GM12874 (cell line): ENCODE data around the gene TTBK2.

Experiments used
- TF ChIP-seq, protein P1 (sequence below): IDR thresholded peaks from 2 replicates; pipeline ENCODE4 v1.5.1; 2011; ENCODE audit warnings: low read depth, mild to moderate bottlenecking, control low read depth, low read length, moderate library complexity; ENCODE audit not compliant: insufficient read depth

Gene TTBK2

DNA sequence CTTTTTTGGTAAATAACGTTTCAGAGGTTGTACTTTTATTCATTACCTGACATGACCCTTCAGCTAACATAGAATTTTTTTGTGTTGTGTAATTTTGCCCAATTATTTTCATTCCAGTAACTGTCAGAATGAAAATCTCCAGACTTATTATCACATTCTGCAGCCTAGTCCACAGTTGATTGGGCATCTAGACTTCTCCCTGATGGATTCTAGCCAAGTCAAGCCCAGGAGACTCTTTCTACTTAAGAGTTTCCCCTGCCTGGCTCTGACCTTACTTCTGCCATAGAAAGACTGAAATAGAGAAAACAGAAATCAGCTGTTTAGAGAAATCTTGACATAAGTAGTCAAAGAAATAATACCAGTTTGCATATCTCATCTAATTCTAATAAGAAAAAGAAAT, 100.8 kb downstream of the TTBK2 start:
- TF ChIP-seq, protein P1, sequence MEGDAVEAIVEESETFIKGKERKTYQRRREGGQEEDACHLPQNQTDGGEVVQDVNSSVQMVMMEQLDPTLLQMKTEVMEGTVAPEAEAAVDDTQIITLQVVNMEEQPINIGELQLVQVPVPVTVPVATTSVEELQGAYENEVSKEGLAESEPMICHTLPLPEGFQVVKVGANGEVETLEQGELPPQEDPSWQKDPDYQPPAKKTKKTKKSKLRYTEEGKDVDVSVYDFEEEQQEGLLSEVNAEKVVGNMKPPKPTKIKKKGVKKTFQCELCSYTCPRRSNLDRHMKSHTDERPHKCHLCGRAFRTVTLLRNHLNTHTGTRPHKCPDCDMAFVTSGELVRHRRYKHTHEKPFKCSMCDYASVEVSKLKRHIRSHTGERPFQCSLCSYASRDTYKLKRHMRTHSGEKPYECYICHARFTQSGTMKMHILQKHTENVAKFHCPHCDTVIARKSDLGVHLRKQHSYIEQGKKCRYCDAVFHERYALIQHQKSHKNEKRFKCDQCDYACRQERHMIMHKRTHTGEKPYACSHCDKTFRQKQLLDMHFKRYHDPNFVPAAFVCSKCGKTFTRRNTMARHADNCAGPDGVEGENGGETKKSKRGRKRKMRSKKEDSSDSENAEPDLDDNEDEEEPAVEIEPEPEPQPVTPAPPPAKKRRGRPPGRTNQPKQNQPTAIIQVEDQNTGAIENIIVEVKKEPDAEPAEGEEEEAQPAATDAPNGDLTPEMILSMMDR: no peak

DNA sequence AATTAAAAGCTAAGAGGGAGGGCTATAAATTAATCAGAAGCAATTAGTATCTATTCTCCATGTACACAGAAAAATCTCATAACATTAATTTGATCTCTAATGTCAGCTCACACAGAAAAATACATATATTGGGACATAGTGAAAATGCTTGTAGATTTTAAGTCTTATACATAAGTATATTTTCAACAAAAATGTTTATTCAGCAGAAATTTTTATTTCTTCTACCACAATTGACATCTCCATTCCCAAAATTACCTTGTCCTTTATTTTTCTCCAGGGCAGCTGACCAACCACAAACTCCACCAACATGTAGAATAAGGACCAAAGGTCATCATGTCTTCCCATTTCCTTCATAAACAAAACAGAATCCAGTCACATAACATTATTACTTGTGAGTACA, 109.1 kb downstream of the TTBK2 start:
- TF ChIP-seq, protein P1: no peak

DNA sequence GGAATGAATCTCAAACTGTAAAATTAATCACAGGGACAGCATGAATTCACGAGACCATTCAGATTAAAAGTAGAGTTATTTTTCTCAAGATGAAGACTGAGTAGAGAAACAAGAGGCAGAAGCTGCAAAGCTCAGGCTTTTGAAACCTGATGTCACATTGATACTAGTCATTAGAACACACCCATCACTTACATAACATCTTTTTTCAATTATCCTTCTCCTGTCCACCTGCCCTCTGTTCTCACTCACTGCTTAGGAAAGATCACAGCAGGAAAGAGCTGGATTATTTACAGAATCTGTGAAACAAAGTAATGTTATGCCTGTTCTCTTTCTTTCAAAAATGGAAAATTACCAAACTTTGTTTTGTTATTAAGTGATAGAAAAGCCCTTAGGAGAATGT, 111.7 kb downstream of the TTBK2 start:
- TF ChIP-seq, protein P1: no peak

DNA sequence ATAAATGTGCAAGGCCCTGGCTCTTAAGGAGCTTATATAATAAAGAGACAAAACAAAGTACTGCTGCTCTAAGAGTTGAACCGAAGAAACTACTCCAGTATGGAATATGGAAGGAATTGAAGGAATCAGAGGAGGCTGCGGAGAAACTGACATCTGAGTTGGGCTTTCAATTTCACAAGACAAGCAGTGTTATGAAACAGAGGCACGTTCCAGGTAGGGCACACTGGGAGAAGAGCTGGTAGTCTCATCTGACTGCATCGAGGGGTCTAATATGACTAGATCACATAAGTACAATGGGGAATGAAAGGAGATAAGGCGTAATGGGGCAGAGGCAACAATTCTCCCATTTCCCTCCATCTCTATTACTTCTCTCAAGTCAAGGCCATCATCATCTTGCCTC, 115.3 kb downstream of the TTBK2 start:
- TF ChIP-seq, protein P1: no peak

DNA sequence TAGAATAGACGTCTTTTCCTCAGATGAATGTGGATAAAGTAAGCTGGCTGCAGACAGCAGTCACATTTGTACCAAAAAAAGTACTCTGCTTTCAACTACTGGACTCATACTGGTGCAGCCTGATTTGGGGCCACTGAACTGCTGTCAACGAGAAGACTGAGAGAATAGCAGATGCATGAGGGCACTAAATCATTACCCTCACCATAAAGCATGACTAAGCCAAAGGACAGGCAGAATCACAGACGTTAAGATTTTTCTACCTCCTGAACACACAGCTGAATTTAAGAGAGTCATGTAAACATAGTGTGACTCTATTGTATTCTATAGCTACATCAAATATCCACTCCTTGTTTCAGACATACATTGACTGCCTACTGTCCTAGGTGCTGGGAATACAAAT, 115.8 kb downstream of the TTBK2 start:
- TF ChIP-seq, protein P1: no peak

DNA sequence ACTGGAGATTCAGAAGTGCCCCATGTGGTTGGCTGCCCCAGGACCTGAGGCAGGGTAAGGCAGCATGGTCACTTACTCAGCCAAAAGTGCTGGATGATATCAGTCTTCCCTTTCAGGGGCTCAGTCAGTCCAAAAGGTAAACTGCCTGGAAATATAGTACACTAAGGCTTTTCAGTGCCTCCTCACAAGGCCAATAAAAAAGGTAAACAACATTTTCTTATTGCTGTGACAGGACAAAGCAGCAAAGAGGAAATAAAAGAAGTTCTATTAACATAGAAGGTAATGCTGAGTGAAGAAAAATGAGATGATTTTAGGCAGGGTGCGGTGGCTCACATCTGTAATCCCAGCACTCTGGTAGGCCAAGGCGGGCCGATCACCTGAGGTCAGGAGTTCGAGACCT, 117.1 kb downstream of the TTBK2 start:
- TF ChIP-seq, protein P1: no peak

DNA sequence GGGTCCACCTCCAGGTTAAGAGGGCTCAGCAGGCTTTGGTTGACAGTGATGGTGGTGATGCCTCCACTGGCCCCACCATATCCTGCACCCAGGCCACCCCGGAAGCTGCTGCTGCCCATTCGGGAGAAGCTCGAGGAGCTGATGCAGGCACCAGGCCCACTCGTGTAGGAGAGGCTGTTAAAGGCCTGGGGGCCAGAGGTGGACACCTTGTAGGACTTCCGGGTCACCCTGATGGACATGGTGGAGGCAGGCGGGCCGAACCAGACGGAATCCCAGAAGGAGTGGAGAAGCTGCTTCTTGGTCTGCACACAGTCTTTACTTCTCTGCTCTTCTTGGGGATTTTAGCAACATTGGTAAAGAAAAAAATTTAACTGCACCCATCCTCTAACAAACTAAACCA, 118.4 kb downstream of the TTBK2 start:
- TF ChIP-seq, protein P1: no peak
